Progenitor cell of endocrine pancreas (in vitro differentiated cells): ENCODE results near the gene KRT20. TPM values are rescaled to one million over a fixed set of nuclear protein-coding genes. Genes with fewer than 3 reads are reported as not detected.

Experiments
- DNase-seq: peaks from one replicate; pipeline ENCODE4 v3.0.0; 2021; ENCODE audit warnings: low spot score; ENCODE audit not compliant: unreplicated experiment
- H3K27ac Mint-ChIP-seq: 2 replicates; pipeline ENCODE4 v1.8.0; 2021; ENCODE audit warnings: mild to moderate bottlenecking, moderate library complexity, mixed read lengths
- H3K27me3 Mint-ChIP-seq: 2 replicates; pipeline ENCODE4 v1.8.0; 2021; ENCODE audit warnings: mixed read lengths
- H3K36me3 Mint-ChIP-seq: 2 replicates; pipeline ENCODE4 v1.8.0; 2022; ENCODE audit warnings: mixed read lengths; ENCODE audit not compliant: insufficient read depth
- H3K4me1 Mint-ChIP-seq: 2 replicates; pipeline ENCODE4 v1.8.0; 2021; ENCODE audit warnings: low read depth, mixed read lengths
- H3K4me3 Mint-ChIP-seq: 2 replicates; pipeline ENCODE4 v1.8.0; 2021; ENCODE audit warnings: low read depth, mild to moderate bottlenecking, moderate library complexity, mixed read lengths
- H3K9me3 Mint-ChIP-seq: 2 replicates; pipeline ENCODE4 v1.8.0; 2021; ENCODE audit warnings: low read depth, mixed read lengths
- CTCF ChIP-seq: fragments of 200-600 bp; sonication (generic); IDR thresholded peaks from one replicate; pipeline ENCODE4 v1.5.0; 2021; ENCODE audit warnings: antibody characterized with exemption, mild to moderate bottlenecking; ENCODE audit not compliant: unreplicated experiment
- total RNA-seq: library from RNA; stranded (reverse); gene quantifications from 2 replicates; pipeline ENCODE4 v1.2.1, GENCODE V29; 2021

KRT20 gene
- total RNA-seq, 1 donor from 2014 or later, result not detected

GRCh38 chr17:40841246-40841645, 43.8 kb downstream of the KRT20 start:
- no peaks in the 10 kb centered on the region for H3K36me3 Mint-ChIP-seq
- DNase-seq, result no peak
- no peaks in the 10 kb centered on the region for H3K4me1 Mint-ChIP-seq
- TF ChIP-seq CTCF, result no peak
- no peak overlapping the region for H3K27ac Mint-ChIP-seq
- H3K9me3 Mint-ChIP-seq, result no peaks in the 10 kb centered on the region
- peaks cover 55% of the 10 kb centered on the region for H3K27me3 Mint-ChIP-seq
- H3K4me3 Mint-ChIP-seq, result no peak overlapping the region

GRCh38 chr17:40839194-40839593, 45.8 kb downstream of the KRT20 start:
- Mint-ChIP-seq H3K4me3 (no peak overlapping the region), H3K9me3 (no peaks in the 10 kb centered on the region), H3K27ac (no peak overlapping the region), H3K27me3 (peaks cover 36% of the 10 kb centered on the region), H3K36me3 (peaks cover 5% of the 10 kb centered on the region), H3K4me1 (no peaks in the 10 kb centered on the region)
- no peak for DNase-seq
- no peak for TF ChIP-seq CTCF

GRCh38 chr17:40836020-40836419, 49.0 kb downstream of the KRT20 start:
- DNase-seq, result no peak
- TF ChIP-seq CTCF, result no peak
- H3K27ac Mint-ChIP-seq, result no peak overlapping the region
- H3K4me1 Mint-ChIP-seq, result no peaks in the 10 kb centered on the region
- H3K36me3 Mint-ChIP-seq, result peaks cover 5% of the 10 kb centered on the region
- H3K27me3 Mint-ChIP-seq, result peaks cover 21% of the 10 kb centered on the region
- no peaks in the 10 kb centered on the region for H3K9me3 Mint-ChIP-seq
- no peak overlapping the region for H3K4me3 Mint-ChIP-seq

GRCh38 chr17:40833882-40834281, 51.2 kb downstream of the KRT20 start:
- Mint-ChIP-seq H3K27me3 (peaks cover 6% of the 10 kb centered on the region), H3K4me1 (no peaks in the 10 kb centered on the region), H3K36me3 (peaks cover 5% of the 10 kb centered on the region), H3K9me3 (peaks cover 4% of the 10 kb centered on the region), H3K27ac (no peak overlapping the region), H3K4me3 (no peak overlapping the region)
- no peak for DNase-seq
- TF ChIP-seq CTCF, result no peak

- no peak for TF ChIP-seq CTCF
- H3K4me1 Mint-ChIP-seq, result no peaks in the 10 kb centered on the region
- H3K27ac Mint-ChIP-seq, result no peak overlapping the region
- H3K27me3 Mint-ChIP-seq, result peaks cover 2% of the 10 kb centered on the region
- H3K4me3 Mint-ChIP-seq, result no peak overlapping the region
- peaks cover 5% of the 10 kb centered on the region for H3K36me3 Mint-ChIP-seq
- peaks cover 4% of the 10 kb centered on the region for H3K9me3 Mint-ChIP-seq
- DNase-seq, result no peak
These were observed 52.2 kb downstream of the KRT20 start for GRCh38 chr17:40832840-40833239.
